GM12891 (cell line): Measurements from ENCODE around the gene TMLHE.
"Not testable (repeated sequence)": the region's sequence is repeated elsewhere in the genome, so short reads cannot be mapped to it uniquely, and the experiment has no call there.

Experiments used
- DNase-seq: peaks from one replicate; pipeline ENCODE4 v3.0.0; 2011; ENCODE audit warnings: low spot score; ENCODE audit not compliant: insufficient read length
- FAIRE-seq: peaks from 2 replicates; lab custom pipeline; 2011; peaks lifted over from hg19 to GRCh38; lab: Jason Lieb, UNC
- PAX5 ChIP-seq: IDR thresholded peaks from 2 replicates; pipeline ENCODE4 v1.6.1; 2011; ENCODE audit warnings: low read length, moderate library complexity, mild to moderate bottlenecking; ENCODE audit not compliant: insufficient read depth, severe bottlenecking
- POLR2A ChIP-seq: IDR thresholded peaks from 2 replicates; pipeline ENCODE4 v1.6.1; 2011; ENCODE audit warnings: low read depth, low read length, control low read depth
- POLR2AphosphoS5 ChIP-seq: IDR thresholded peaks from 2 replicates; pipeline ENCODE4 v1.6.1; 2011; ENCODE audit warnings: low read depth, low read length, control low read depth
- POU2F2 ChIP-seq: IDR thresholded peaks from 2 replicates; pipeline ENCODE4 v1.6.1; 2011; ENCODE audit warnings: low read depth, mild to moderate bottlenecking, control low read depth, low read length, moderate library complexity
- SPI1 ChIP-seq: IDR thresholded peaks from 2 replicates; pipeline ENCODE4 v1.6.1; 2011; ENCODE audit warnings: low read depth, low read length, control low read depth
- TAF1 ChIP-seq: IDR thresholded peaks from 2 replicates; pipeline ENCODE4 v1.6.1; 2011; ENCODE audit warnings: low read depth, low read length, control low read depth

TMLHE gene

DNA sequence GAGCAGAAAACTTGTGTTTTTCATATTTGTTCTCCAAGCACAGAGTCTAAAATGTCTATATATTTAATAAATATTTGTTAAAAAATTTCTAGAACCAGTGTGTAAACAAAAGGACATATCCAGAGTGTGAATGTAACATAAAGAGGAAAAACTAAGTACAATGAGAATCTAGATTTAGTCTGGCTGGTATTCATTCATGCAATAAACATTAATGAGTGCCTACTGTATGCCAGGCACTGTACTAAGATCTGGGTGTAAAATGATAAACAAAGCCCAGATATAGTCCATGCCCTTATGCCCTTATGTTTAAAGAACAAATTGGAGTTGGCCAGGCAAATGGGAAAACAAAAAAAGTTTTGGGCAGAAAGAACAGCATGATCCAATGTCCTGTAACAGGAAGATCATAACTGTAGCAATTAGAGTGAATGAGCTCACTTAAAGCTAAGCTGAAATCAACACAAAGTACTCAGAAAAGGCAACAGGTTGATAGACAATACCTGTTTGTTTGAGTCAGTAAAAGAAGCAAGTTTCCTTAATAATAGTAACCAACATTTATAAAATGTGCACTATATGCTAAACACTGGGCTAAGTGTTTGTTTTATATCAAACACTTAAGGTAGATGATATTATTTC is 1.3 kb upstream of the TMLHE start:
- FAIRE-seq (no peak), DNase-seq (no peak)
- no peak for TF ChIP-seq TAF1

DNA sequence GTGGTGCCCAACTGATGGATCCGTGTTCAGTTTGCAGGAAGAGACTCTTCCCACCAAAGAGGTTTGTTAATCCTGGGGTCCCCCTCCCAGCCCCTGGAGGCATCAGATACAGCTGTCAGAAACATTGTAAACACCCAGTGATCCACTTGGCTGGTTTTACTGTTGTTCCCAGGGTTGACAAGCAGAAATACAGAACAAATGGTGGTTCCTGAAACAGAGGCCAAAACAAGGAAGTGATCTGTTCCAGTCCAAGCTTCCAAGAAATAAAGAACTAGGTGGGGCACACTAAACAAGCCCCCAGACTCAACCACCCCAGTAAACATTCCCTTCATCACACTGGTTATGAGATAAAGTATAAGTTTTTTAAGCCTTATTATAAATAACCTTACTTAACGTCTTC is 1.4 kb downstream of the TMLHE start:
- TF ChIP-seq POU2F2 (no peak), POLR2AphosphoS5 (no peak), SPI1 (peak; percentile 23; the same call in 1 of the 2 replicates)
- no peak for DNase-seq
- FAIRE-seq: no peak

DNA sequence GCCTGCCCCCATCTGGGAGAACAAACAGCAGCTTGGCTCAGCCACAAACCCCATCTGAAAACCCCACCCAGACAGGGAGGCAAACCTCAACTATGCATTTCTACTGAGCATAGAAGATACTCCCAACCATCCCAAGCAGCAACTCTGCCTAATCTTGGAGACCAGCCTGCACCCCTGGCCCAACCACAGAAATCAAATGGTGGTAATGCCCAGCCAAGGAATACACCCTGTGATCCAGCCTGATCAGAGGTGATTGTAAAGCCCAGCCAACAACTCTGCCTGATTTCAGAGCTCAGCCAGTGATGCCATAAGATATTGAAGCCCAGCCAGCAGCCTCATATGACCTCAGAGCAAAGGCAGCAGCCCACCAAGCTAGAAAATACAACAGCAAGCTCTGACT is 19.8 kb downstream of the TMLHE start:
- FAIRE-seq (no peak), DNase-seq (no peak)
- TF ChIP-seq PAX5: no peak
- no peak for TF ChIP-seq POU2F2
- no peak for TF ChIP-seq TAF1
- TF ChIP-seq POLR2AphosphoS5: no peak
- no peak for TF ChIP-seq SPI1
- TF ChIP-seq POLR2A: no peak

DNA sequence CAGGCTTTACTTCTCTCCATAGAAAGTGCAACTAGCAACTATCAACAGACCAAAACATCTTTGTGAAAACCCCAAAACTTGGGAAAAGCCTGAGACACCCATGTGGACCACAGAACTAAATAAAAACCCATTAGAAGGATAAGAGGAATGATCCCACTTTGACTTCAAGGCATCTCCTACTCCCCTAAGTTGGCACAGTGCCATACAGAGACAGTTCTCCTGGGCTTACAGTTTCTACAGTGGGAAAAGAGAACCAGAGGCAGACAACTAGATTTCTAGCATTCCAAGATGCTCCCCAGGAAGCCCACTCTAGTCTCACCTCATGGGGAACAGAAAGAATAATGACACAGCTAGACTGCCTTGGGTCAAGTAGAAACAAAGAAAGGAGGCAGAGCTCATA is 20.4 kb downstream of the TMLHE start:
- TF ChIP-seq POLR2AphosphoS5 (no peak), SPI1 (no peak), POU2F2 (no peak), POLR2A (no peak), TAF1 (no peak), PAX5 (no peak)
- DNase-seq: no peak
- FAIRE-seq: no peak

DNA sequence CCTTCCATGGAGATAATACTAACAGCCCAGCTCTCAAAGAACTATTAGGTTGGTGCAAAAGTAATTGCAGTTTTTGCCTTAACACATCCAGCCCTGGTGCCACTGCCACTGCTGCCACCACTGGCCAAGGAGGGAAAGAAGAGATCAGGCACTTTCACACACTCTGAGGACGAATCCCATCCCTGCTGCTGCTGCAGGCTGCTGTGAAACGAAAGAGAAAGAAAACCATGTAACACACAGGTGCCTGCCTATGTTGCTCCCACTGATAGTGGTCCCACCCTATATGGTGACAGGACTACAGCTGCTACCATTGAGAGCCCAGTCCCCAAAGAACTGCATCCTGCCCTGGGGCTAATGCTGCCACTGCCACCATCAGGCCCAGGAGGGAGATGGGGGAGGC is 35.1 kb downstream of the TMLHE start:
- no peak for TF ChIP-seq TAF1
- no peak for TF ChIP-seq SPI1
- no peak for TF ChIP-seq PAX5
- no peak for TF ChIP-seq POU2F2
- no peak for TF ChIP-seq POLR2A
- TF ChIP-seq POLR2AphosphoS5: no peak
- FAIRE-seq: no peak
- no peak for DNase-seq

DNA sequence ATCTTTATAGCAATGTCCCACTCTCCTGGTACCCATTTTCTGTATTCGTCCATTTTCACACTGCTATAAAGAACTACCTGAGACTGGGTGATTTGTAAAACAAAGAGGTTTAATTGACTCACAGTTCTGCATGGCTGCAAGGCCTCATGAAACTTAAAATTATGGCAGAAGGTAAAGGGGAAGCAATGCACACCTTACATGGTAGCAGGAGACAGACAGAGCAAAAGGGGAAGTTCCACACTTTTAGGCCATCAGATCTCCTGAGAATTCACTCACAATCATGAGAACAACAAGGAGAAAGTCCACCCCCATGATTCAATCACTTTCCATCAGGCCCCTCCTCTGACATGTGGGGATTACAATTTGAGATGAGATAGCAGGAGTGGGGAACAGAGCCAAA is 49.7 kb downstream of the TMLHE start:
- no peak for TF ChIP-seq POLR2AphosphoS5
- TF ChIP-seq SPI1: no peak
- TF ChIP-seq PAX5: no peak
- FAIRE-seq (no peak), DNase-seq (no peak)

DNA sequence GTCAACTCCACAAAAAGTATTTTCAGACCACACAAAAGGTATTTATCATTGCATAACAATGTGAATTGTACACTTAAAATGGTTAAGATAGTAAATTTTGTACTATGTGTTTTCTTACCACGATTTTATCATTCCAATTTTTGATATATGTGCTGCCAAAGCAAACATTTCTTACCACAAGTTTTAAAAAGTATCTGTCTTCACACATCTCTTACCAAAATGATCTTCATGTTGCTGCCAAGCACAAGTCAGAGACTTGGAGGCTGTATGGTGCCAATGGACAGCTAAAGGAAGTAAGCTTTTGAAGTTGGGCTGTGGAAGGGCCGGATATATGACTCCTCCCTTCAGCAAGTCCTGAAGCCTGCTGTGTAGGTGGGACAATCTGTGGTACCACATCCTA is 67.9 kb downstream of the TMLHE start:
- no peak for DNase-seq
- FAIRE-seq: no peak
- TF ChIP-seq POU2F2: no peak
- TF ChIP-seq POLR2A: no peak
- no peak for TF ChIP-seq SPI1
- TF ChIP-seq PAX5: no peak
- TF ChIP-seq TAF1: no peak
- TF ChIP-seq POLR2AphosphoS5: no peak

DNA sequence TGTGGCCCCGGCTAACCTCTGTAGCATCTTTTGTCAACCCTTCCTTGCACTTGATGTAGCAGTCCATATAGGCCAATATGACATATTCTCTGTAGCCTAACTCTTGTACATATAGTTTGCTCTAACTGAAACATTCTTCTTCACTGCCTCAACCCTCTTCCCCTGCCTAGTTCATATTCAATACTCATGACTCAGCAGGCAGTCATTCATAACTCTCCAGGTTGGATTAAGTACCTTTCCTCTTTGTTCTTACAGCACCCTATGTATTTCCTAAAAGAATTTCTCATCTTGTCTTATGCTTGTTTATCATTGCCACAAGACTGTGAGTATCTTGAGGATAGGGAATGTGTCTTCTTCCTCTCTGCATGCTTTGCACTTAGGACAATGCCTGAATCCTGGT is 76.9 kb downstream of the TMLHE start:
- TF ChIP-seq POLR2AphosphoS5: no peak
- TF ChIP-seq SPI1: no peak
- TF ChIP-seq TAF1: no peak
- TF ChIP-seq POLR2A: no peak
- no peak for TF ChIP-seq POU2F2
- no peak for TF ChIP-seq PAX5
- FAIRE-seq (no peak), DNase-seq (no peak)

DNA sequence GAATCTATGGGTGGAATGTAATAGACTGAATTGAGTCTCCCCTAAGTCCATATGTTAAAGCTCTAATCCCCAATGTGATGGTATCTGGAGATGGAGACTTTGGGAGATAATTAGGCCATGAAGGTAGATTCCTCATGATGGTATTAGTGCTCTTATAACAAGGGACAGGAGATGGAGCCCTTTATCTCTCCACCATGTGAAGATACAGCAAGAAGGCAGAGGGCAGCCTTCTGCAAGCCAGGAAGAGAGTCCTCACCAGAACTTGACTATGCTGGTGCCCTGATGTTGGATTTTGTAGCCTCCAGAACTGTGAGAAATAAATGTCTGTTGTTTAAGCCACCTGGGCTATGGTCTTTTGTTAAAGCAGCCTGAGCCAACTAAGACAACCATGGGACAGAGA is 78.0 kb downstream of the TMLHE start:
- DNase-seq (no peak), FAIRE-seq (no peak)
- no peak for TF ChIP-seq POLR2AphosphoS5
- no peak for TF ChIP-seq TAF1
- TF ChIP-seq SPI1: no peak
- TF ChIP-seq POLR2A: no peak
- no peak for TF ChIP-seq POU2F2
- TF ChIP-seq PAX5: no peak

DNA sequence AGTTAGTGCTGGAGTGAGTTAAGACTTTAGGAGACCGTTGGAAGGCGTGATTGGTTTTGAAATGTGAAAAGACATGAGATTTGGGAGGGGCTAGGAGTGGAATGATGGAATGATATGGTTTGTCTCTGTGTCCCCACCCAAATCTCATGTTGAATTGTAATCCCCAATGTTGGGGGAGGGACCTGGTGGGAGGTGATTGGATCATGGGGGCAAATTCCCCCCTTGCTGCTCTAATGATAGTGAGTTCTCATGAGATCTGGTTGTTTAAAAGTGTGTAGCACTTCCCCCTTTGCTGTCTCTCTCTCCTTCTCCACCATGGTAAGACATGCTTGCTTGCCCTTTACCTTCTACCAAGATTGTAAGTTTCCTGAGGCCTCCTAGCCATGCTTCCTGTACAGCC is 85.7 kb downstream of the TMLHE start:
- not testable (repeated sequence) for FAIRE-seq, DNase-seq

DNA sequence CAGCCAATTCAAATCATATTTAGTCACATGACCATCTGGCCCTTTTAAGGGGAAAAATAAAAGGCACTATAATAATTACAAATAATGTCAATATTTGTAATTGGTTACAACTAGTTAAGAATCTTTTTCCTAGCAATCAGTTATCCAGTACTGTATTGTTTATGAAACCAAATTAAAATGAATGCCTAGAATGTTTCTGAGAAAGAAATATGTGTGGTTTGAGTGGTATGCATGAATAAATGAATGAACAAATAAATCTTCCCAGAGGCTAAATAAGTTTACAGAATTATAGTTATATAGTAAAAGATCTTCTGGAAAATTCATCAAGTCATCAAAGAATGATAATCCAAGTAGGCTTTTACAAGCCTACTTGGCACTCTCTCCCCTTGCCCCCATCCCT is 98.5 kb downstream of the TMLHE start:
- TF ChIP-seq POLR2AphosphoS5 (no peak), SPI1 (no peak)
- FAIRE-seq (no peak), DNase-seq (no peak)
